OCI-LY3 (cell line): ENCODE results near the gene ITPA.

Experiments
- H2AFZ ChIP-seq: fragments of 200-600, 300-600 bp; shearing (Covaris generic); 2 replicates; pipeline ENCODE4 v1.6.0; 2014; ENCODE audit warnings: antibody characterized with exemption, low read depth, low read length
- H3K27ac ChIP-seq: fragments of 200-600, 300-600 bp; sonication (generic); 2 replicates; pipeline ENCODE4 v1.5.1; 2014; ENCODE audit warnings: mild to moderate bottlenecking, low read length, moderate library complexity, mixed read lengths
- H3K27me3 ChIP-seq: fragments of 200-600, 300-600 bp; sonication (generic); 2 replicates; pipeline ENCODE4 v1.6.1; 2014; ENCODE audit warnings: low read depth, low read length, mixed read lengths
- H3K36me3 ChIP-seq: fragments of 200-600, 300-600 bp; sonication (generic); replicated peaks from 2 replicates; pipeline ENCODE3; 2014; ENCODE audit warnings: low read depth, low read length, mixed read lengths
- H3K4me1 ChIP-seq: fragments of 300-600, 200-600 bp; sonication (generic); 2 replicates; pipeline ENCODE4 v1.6.1; 2014; ENCODE audit warnings: low read length, mixed read lengths
- H3K4me2 ChIP-seq: fragments of 200-600, 300-600 bp; sonication (generic); 2 replicates; pipeline ENCODE4 v1.6.1; 2014; ENCODE audit warnings: low read length, mixed read lengths
- H3K4me3 ChIP-seq: fragments of 300-600, 200-600 bp; sonication (generic); 2 replicates; pipeline ENCODE4 v1.5.1; 2014; ENCODE audit warnings: antibody characterized with exemption, mild to moderate bottlenecking, low read length, moderate library complexity
- H3K79me2 ChIP-seq: fragments of 300-600, 200-600 bp; shearing (Covaris generic); 2 replicates; pipeline ENCODE4 v1.6.1; 2014; ENCODE audit warnings: mild to moderate bottlenecking, low read length, mixed read lengths
- H3K9ac ChIP-seq: fragments of 300-600, 200-600 bp; shearing (Covaris generic); 2 replicates; pipeline ENCODE4 v1.6.0; 2014; ENCODE audit warnings: mild to moderate bottlenecking, low read length, moderate library complexity
- H3K9me3 ChIP-seq: fragments of 200-600, 300-600 bp; shearing (Covaris generic); 2 replicates; pipeline ENCODE4 v1.6.1; 2014; ENCODE audit warnings: low read length, mixed read lengths; ENCODE audit not compliant: insufficient read depth
- H4K20me1 ChIP-seq: fragments of 200-600, 300-600 bp; sonication (generic); 2 replicates; pipeline ENCODE4 v1.6.1; 2016; ENCODE audit warnings: low read length, mixed read lengths; ENCODE audit not compliant: insufficient read depth
- EZH2phosphoT487 ChIP-seq: fragments of 200-600 bp; shearing (Covaris generic); IDR thresholded peaks from 2 replicates; pipeline ENCODE4 v1.6.1; 2018; ENCODE audit warnings: antibody characterized with exemption, mixed run types, low read depth
- TF ChIP-seq, protein P1 (sequence below): fragments of 200-600, 300-600 bp; sonication (generic); IDR thresholded peaks from 2 replicates; pipeline ENCODE4 v1.5.1; 2014; ENCODE audit warnings: antibody characterized with exemption, low read length, low read depth

The ITPA gene

DNA sequence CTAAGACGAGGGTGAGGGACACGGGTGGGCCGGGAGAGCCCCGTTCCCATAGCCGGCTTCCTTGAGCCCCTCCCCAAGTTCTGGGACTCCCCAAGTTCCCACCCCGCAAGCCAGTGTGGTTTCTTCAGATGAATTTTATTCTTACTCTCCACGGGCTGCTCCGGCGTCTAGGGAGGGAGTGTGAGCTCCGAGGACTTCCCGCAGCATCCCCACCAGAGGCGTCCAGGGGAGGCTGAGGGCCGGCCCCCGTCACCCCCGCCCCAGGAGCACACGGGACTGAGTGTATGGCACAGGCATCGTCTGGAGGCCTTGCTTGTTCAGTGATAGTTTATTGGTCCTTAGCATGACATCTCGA is 39.7 kb downstream of the ITPA start:
- Histone ChIP-seq H3K79me2 (no peaks in the 10 kb centered on the region), H2AFZ (peak overlapping the region; percentile 70), H3K27ac (no peak overlapping the region), H3K4me3 (peak overlapping the region; percentile 78), H4K20me1 (no peaks in the 10 kb centered on the region), H3K27me3 (peaks cover 13% of the 10 kb centered on the region), H3K4me1 (peaks cover 7% of the 10 kb centered on the region), H3K4me2 (peak overlapping the region; percentile 83), H3K36me3 (no peaks in the 10 kb centered on the region), H3K9me3 (no peaks in the 10 kb centered on the region), H3K9ac (peak overlapping the region; percentile 46)
- no peak for TF ChIP-seq EZH2phosphoT487
- TF ChIP-seq, protein P1, sequence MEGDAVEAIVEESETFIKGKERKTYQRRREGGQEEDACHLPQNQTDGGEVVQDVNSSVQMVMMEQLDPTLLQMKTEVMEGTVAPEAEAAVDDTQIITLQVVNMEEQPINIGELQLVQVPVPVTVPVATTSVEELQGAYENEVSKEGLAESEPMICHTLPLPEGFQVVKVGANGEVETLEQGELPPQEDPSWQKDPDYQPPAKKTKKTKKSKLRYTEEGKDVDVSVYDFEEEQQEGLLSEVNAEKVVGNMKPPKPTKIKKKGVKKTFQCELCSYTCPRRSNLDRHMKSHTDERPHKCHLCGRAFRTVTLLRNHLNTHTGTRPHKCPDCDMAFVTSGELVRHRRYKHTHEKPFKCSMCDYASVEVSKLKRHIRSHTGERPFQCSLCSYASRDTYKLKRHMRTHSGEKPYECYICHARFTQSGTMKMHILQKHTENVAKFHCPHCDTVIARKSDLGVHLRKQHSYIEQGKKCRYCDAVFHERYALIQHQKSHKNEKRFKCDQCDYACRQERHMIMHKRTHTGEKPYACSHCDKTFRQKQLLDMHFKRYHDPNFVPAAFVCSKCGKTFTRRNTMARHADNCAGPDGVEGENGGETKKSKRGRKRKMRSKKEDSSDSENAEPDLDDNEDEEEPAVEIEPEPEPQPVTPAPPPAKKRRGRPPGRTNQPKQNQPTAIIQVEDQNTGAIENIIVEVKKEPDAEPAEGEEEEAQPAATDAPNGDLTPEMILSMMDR = no peak

DNA sequence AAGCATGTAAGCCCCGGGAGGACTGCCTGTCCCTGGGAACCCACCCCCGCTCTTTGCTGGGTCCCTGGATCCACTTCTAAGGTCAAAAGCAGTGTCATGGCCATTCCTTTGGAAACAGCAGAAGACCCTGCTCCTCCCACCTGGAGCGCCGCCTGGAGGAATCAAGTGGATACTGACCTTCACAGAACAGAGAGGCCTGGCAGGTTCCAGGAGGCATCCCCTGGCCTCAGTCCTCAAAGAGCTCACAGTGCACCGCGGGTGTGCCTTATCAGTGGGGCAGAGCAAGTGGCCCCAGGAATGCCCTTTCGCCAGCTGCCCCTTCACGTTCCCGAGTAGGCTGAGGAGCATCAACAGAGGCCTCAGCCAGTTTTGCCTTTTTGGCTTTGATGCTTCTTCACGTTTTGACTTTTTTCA is 40.8 kb downstream of the ITPA start:
- H3K4me2 ChIP-seq = no peak overlapping the region
- H2AFZ ChIP-seq = no peak overlapping the region
- H3K27ac ChIP-seq = no peak overlapping the region
- TF ChIP-seq, protein P1 = peak; percentile 16; the same call in 1 of the 2 replicates
- no peak for TF ChIP-seq EZH2phosphoT487
- H4K20me1 ChIP-seq = no peaks in the 10 kb centered on the region
- H3K9ac ChIP-seq = no peak overlapping the region
- H3K9me3 ChIP-seq = no peaks in the 10 kb centered on the region
- no peaks in the 10 kb centered on the region for H3K79me2 ChIP-seq
- H3K27me3 ChIP-seq = peaks cover 13% of the 10 kb centered on the region
- H3K36me3 ChIP-seq = no peaks in the 10 kb centered on the region
- H3K4me3 ChIP-seq = no peak overlapping the region
- H3K4me1 ChIP-seq = peaks cover 7% of the 10 kb centered on the region

DNA sequence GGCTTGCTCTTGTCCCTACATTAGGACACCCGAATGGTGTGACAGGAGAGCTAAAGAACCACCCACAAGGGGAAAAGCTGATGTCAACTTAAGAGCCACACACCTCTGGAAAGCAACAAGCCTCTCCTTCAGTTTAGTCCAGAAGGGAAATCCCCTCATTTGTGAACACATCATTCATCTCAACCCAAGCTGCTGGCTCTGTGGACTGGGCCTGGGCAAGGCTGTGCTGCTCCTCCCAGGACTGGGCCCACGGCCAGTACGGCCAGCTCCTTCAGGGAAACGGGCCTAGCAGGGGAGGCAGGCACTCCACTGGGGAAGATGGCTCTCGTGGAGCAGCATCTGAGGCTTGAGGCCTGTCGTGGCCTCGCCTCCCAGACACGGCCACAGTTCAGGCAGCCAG is 42.5 kb downstream of the ITPA start:
- no peak overlapping the region for H2AFZ ChIP-seq
- H3K9ac ChIP-seq = no peak overlapping the region
- H3K27ac ChIP-seq = no peak overlapping the region
- H3K4me3 ChIP-seq = no peak overlapping the region
- H3K9me3 ChIP-seq = no peaks in the 10 kb centered on the region
- peaks cover 13% of the 10 kb centered on the region for H3K27me3 ChIP-seq
- no peak overlapping the region for H3K4me2 ChIP-seq
- H4K20me1 ChIP-seq = no peaks in the 10 kb centered on the region
- H3K79me2 ChIP-seq = no peaks in the 10 kb centered on the region
- peaks cover 7% of the 10 kb centered on the region for H3K4me1 ChIP-seq
- TF ChIP-seq, protein P1 = no peak
- TF ChIP-seq EZH2phosphoT487 = no peak
- no peaks in the 10 kb centered on the region for H3K36me3 ChIP-seq

DNA sequence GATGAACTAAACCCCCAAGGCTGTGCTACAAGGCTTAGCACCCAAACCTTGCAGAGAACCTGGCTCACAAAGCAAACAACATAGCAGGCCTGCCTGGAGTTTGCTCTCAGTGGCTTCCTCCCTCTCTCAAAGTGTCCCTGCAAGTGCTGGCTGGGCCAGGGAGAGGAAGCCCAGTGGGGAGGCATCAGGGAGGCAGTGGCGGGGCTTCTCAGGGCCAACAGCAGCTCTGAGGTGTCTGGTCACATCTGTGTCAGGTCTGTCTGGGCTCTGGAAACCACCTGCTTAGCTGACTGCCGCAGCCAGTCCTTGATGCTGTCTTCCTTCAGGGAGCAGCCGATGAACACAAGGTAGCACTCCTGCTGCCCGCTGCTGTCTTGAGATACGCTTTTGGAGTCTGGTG is 46.4 kb downstream of the ITPA start:
- no peak overlapping the region for H3K9ac ChIP-seq
- H3K36me3 ChIP-seq = no peaks in the 10 kb centered on the region
- no peaks in the 10 kb centered on the region for H3K79me2 ChIP-seq
- no peak overlapping the region for H3K4me3 ChIP-seq
- no peaks in the 10 kb centered on the region for H3K27me3 ChIP-seq
- no peaks in the 10 kb centered on the region for H3K9me3 ChIP-seq
- H4K20me1 ChIP-seq = no peaks in the 10 kb centered on the region
- H3K4me1 ChIP-seq = no peaks in the 10 kb centered on the region
- no peak for TF ChIP-seq EZH2phosphoT487
- TF ChIP-seq, protein P1 = no peak
- H2AFZ ChIP-seq = no peak overlapping the region
- H3K4me2 ChIP-seq = no peak overlapping the region
- no peak overlapping the region for H3K27ac ChIP-seq
